ENCODE data around the gene CEP192.

CEP192 gene

DNA sequence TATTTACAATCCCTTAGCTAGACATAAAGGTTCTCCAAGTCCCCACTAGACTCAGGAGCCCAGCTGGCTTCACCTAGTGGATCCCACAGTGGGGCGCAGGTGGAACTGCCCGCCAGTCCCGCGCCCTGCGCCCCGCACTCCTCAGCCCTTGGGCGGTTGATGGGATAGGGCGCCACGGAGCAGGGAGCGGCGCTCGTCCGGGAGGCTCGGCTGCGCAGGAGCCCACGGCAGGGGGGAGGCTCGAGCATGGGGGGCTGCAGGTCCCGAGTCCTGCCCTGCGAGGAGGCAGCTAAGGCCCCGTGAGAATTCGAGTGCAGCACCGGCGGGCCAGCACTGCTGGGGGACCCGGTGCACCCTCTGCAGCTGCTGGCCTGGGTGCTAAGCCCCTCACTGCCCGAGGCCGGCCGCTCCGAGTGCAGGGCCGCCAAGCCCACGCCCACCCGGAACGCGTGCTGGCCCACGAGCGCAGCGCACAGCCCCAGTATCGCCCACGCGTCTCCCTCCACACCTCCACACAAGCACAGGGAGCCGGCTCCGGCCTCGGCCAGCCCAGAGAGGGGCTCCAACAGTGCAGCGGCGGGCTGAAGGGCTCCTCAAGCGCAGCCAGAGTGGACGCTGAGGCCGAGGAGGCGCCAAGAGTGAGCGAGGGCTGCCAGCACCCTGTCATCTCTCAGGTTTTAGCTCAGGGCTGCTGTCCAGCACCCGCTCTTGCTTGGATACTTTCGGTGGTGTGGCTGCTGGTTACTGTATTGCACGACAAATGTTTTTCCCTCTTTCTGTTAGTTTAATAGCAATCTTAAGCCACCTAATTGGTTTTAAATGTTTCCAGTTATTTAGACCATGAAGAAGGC lies 143.6 kb downstream of the CEP192 start:
- Histone ChIP-seq H3K9ac (no peak overlapping the region), H3K27ac (no peak overlapping the region), H3K79me2 (no peaks in the 10 kb centered on the region), H3K36me3 (ENCODE audit: control insufficient read depth, insufficient read depth, low read length) (no peaks in the 10 kb centered on the region), H2AFZ (no peak overlapping the region), H3K9me3 (ENCODE audit: control insufficient read depth, low read length) (no peaks in the 10 kb centered on the region), H3K4me1 (no peaks in the 10 kb centered on the region), H3K27me3 (ENCODE audit: control insufficient read depth, insufficient read depth, low read length) (no peaks in the 10 kb centered on the region), H3K4me3 (ENCODE audit: low read depth, low read length) (no peak overlapping the region), H3K4me2 (ENCODE audit: low read length) (no peak overlapping the region)
- TF ChIP-seq, protein P1, sequence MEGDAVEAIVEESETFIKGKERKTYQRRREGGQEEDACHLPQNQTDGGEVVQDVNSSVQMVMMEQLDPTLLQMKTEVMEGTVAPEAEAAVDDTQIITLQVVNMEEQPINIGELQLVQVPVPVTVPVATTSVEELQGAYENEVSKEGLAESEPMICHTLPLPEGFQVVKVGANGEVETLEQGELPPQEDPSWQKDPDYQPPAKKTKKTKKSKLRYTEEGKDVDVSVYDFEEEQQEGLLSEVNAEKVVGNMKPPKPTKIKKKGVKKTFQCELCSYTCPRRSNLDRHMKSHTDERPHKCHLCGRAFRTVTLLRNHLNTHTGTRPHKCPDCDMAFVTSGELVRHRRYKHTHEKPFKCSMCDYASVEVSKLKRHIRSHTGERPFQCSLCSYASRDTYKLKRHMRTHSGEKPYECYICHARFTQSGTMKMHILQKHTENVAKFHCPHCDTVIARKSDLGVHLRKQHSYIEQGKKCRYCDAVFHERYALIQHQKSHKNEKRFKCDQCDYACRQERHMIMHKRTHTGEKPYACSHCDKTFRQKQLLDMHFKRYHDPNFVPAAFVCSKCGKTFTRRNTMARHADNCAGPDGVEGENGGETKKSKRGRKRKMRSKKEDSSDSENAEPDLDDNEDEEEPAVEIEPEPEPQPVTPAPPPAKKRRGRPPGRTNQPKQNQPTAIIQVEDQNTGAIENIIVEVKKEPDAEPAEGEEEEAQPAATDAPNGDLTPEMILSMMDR (IDR thresholded peaks at IDR 0.05) = no peak

DNA sequence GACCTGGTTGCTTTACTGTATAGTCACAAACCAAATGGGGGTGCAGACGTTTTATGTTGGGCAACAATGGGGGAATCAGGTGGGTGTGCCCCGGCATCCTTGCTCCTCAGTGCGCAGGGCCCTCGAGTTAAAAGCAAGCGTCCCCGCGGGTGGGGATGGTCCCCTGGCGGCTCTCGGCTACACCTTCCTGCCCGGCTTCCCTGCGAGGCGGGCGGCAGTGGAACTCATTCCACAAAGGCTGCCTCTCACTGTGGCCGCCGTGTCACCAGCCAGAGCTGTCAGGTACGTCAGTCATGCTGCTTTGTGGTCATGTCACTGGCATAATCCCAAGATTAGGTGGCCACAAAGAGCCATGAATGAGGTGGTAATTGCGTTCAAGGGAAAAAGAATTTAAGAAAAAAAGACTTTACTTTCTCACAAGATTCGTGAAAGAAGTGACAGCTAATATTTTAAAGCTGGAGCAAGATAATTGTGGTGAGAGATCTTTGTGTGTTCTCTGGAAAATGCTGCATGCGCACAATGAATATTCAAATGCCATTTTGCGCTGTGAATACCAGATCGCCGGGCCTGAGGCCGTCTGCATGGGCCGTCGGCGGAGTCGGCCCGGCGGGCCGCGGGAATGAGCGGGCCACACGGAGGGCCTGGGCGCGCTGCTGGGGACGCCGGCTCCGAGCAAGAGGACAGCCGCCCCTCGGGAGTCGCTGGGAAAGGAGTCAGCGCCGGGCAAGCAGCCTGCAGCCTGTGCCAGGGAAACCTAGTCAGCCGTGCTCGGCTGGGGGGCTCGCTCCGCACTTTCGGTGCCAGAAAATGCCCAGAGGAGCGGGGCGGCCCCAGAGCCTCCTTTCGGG lies 145.1 kb downstream of the CEP192 start:
- H3K27ac ChIP-seq = no peak overlapping the region
- no peaks in the 10 kb centered on the region for H3K4me1 ChIP-seq
- peak overlapping the region; percentile 69 for H2AFZ ChIP-seq
- H3K9ac ChIP-seq = no peak overlapping the region
- H3K79me2 ChIP-seq = no peaks in the 10 kb centered on the region
- H3K4me2 ChIP-seq (ENCODE audit: low read length) = peak overlapping the region; percentile 94
- no peaks in the 10 kb centered on the region for H3K9me3 ChIP-seq (ENCODE audit: control insufficient read depth, low read length)
- TF ChIP-seq, protein P1 (IDR thresholded peaks at IDR 0.05) = no peak
- no peaks in the 10 kb centered on the region for H3K36me3 ChIP-seq (ENCODE audit: control insufficient read depth, insufficient read depth, low read length)
- no peaks in the 10 kb centered on the region for H3K27me3 ChIP-seq (ENCODE audit: control insufficient read depth, insufficient read depth, low read length)
- H3K4me3 ChIP-seq (ENCODE audit: low read depth, low read length) = peak overlapping the region; percentile 57

DNA sequence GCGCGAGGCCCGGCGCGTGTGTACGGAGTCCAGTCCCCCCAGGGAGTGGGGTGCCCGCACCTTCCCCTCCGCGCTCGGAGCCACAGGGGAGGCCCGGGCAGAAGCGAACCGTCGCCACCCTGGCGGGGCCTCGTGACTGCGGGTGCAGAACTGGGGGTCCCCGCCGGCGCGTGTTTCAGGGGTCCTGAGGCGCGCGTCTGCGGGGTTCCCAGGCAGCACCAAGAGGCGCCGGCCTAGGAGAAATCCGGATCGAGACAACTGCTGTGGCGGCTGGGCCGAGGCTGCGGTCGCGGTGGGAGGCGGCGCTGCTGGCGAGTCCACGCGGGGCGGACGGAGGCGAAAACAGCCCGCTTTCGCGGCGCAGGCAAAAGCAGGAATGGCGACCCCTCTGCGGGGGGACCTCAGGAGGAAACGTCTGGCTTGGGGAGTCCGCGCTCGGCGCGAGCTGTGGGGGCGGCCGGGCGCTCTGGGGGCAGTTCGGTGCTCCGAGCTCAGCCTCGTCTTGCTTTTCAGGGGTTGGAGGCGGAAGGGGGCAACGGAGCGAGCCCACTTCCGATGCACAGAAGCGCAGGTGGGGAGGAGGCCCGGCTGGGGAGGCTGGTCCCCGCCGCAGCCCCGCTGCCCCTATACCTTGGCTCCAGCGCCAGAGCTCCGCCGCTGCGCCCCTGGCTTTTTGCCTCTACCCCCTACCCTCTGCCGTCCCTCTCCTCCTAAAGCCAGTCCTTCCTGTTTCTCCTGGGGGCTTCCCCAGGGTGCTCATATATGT lies 145.9 kb downstream of the CEP192 start:
- no peaks in the 10 kb centered on the region for H3K27me3 ChIP-seq (ENCODE audit: control insufficient read depth, insufficient read depth, low read length)
- no peak overlapping the region for H3K27ac ChIP-seq
- no peaks in the 10 kb centered on the region for H3K36me3 ChIP-seq (ENCODE audit: control insufficient read depth, insufficient read depth, low read length)
- H3K4me2 ChIP-seq (ENCODE audit: low read length) = peak overlapping the region; percentile 94
- no peak overlapping the region for H3K9ac ChIP-seq
- TF ChIP-seq, protein P1 (IDR thresholded peaks at IDR 0.05) = no peak
- peak overlapping the region; percentile 57 for H3K4me3 ChIP-seq (ENCODE audit: low read depth, low read length)
- H2AFZ ChIP-seq = peak overlapping the region; percentile 69
- no peaks in the 10 kb centered on the region for H3K79me2 ChIP-seq
- H3K9me3 ChIP-seq (ENCODE audit: control insufficient read depth, low read length) = no peaks in the 10 kb centered on the region
- H3K4me1 ChIP-seq = no peaks in the 10 kb centered on the region

DNA sequence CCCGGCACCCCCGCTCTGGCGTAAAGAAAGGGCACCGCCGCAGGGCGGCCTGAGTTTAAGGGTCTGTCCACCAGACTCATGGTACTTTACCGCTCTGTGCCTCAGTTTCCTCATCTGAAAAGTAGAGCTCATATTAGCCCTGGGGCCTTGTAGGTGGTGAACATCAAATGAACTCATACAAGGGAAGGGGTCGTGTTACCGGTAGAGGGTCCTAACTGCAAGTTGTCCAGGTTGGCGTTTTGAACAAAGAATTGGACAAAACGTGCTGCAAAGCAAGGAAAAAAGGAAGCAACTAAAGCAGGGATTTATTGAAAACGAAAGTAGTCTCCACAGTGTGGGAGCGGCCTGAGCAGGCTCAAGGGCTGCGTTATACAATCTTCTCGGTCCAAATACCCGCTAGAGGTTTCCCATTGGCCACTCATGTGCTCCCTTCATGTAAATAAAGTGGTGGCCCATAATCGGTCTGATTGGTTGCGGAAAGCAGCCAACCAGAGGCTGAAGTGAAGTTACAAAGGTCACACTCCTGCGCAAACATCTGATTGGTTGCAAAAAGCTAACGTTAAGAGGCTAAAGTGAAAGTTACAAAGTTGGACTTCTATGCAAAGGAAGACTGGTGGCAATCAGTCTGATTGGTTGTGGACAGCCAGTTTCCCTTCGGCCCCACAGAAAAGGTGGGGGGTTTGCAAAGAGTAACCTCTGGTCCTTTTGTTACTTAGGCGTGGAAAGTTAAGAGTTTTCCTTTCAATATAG lies 146.7 kb downstream of the CEP192 start:
- Histone ChIP-seq H3K36me3 (ENCODE audit: control insufficient read depth, insufficient read depth, low read length) (no peaks in the 10 kb centered on the region), H3K4me2 (ENCODE audit: low read length) (peak overlapping the region; percentile 94), H3K27ac (no peak overlapping the region), H3K79me2 (no peaks in the 10 kb centered on the region), H3K9ac (no peak overlapping the region), H2AFZ (peak overlapping the region; percentile 69), H3K9me3 (ENCODE audit: control insufficient read depth, low read length) (no peaks in the 10 kb centered on the region), H3K4me1 (no peaks in the 10 kb centered on the region), H3K27me3 (ENCODE audit: control insufficient read depth, insufficient read depth, low read length) (no peaks in the 10 kb centered on the region), H3K4me3 (ENCODE audit: low read depth, low read length) (peak overlapping the region; percentile 57)
- TF ChIP-seq, protein P1 (IDR thresholded peaks at IDR 0.05) = no peak

Measured in parathyroid adenoma (tissue), 2 donors.